LoVo (cell line): Measurements from ENCODE around the gene NEO1.

Source experiments
- DNase-seq: peaks from one replicate; pipeline ENCODE4 v3.0.0-alpha.2; 2016; ENCODE audit warnings: low spot score

NEO1 gene

DNA sequence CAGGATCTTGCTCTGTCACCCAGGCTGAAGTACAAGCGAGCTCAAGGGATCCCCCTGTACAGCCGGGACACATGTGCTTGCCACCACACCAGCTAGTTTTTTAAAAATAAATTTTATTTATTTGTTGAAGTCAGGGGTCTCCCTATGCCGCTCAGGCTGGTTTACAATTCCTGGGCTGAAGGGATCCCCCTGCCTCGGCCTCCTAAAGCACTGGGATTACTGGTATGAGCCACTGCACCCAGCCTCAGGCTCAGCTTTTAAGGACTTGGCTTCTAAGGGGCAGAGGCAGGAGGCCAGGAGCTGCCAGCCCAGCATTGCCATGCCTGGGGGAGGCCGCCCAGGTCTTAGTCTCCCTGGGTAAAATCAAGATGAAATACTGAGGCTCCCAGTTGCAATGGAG, 279.2 kb downstream of the NEO1 start:
- DNase-seq, result no peak

DNA sequence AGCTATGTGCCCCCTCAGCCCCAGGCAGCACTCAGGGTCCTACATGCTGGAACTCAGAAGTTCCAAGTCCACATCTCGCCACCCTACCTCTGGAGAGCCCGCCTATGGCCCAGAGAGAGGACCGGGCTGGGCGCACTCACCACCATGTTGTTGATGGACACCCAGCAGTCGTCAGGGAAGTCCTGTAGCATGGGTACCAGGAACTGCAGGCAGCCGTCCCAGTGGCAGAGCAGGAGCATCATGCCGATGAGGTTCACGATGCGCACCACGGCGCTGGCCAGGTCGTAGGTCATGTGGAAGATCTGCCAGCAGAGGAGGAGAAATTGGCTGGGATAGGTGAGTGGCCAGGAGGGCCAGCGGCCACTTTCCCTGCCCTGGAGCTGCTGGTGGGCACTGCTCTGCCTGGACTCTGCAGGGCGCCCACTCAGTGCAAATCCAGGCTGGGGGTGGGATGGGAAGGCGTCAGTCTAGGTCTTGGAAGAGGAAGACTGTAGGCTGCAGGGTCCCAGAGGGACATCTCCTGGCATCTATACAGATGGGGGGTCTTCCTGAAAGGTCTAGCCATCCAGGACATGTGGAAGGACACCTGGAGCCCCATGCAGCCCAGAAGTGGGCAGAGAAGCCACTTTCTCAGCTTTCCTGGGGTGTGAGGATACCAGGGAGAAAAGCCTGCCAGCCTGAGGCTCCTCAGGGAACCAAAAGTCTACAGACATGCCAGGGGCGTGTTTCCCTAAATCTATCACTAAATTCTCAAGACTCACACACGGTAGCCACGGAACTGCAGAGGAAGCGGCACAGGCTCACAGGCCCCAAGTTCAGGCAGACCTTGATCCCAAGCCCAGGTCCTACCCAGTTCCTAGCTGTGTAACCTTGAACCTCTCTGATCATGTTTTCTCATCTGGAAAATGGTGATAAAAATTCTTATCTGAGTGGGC, 280.0 kb downstream of the NEO1 start:
- DNase-seq, result no peak

DNA sequence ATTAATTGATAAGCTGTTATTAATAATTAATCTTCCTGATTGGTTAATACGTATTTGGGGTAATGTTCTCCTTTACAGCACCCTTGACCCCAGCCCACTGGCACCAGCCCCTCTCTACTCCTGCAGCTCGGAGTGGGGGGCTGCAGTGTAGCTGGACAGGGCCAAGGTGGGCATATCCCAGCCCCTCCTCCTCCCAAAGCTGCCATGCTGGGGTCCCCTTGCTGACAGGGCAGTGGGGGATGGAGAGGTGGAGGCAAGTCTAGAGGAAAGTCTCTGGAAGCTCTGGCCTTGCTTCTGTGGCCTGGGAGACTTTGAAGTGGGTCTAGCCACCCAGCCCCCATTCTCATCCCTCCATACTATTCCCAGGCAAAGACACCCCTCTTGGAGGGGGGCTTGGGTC, 280.7 kb downstream of the NEO1 start:
- DNase-seq, result no peak

DNA sequence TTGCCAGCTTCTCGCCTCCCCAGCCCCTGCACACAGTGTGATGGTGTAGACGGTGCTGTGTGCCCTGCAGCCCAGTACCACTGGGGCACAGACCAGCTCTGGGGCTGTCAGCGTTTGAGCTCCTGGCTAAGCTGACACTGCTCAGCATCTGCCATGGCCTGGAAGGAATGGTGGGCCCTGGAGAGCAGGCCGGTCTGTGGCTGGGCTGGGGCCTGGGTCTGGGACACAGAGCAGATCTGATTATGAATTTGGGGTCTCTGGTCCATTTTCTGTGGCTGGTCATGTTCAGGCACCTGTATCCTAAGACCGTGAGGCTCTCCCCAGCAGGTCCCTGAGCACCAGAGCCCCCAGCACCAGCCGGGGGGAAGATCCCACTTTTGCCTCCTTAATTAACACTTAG, 281.8 kb downstream of the NEO1 start:
- DNase-seq, result no peak

DNA sequence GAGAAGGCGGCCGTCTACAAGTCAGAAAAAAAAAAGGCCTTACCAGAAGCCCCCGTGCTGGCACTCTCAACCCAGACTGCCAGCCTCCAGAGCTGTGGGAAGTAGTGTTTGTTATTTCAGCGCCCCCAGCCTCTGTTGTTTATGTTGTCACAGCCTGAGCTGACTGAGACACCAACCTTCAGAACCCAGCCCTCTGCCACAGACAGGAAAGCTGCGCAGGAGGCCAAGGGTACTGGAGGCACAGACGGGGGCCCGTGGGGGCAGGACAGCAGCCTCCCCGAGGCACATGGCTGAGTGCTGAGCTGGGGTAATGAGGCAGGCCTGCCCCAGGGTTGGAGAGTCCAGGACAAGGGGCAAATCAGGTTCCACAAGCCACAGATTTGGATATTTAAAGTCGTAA, 282.8 kb downstream of the NEO1 start:
- no peak for DNase-seq

DNA sequence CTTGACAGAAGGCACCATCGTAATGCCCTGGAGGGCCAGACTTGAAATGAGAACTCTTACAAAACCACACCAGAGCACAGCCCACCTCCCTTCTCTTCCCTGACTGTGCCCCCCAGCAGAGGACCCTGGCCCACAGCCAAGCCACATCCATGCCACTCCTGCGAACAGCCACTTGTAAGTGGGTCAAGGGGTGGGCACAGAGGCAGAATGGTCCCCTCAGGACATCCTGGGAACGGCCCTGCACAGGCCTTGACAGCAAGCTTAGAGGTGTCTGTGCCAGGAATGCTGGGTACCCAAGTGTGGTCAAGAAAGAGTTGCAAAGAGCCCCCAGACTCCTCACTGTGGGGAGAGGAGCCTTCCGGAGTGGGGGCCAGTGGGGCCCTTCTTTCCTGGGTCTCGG, 283.2 kb downstream of the NEO1 start:
- DNase-seq, result no peak

DNA sequence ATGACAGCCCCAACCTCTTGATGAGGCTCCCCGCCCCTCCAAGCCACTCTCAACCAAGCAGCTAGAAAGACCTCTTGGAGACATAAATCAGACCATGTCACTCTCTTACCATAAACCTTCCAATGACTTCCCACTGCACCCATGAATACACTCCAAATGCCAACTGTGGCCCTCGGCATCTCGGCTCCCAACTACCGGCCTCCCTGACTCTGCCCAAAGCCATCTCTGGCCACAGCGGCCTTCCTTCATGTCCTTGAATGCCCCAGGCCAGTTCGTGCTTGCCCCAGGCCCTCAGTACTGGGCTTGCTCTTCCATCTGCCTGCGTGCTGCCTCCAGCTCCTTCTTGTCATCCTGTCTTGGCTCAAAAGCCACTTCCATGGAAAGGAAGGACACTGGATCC, 284.5 kb downstream of the NEO1 start:
- no peak for DNase-seq

DNA sequence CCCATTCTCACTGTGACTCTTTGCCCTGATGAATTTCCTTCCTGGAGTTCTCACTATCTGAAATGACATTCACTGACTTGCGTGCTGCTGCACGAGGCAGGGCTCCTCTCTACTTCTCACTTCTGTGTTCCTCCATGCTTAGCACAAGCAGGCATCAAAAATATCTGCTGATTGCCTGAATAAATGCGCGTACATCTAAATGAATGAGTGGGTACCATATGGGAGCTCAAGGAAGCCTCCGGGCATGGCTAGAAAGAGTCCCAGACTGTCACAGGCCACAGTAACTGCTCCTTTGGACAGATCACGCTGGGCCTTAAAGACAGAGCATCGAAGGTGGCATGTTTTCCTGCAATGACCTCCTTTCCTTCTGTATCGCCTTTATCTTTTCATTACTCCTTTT, 284.9 kb downstream of the NEO1 start:
- DNase-seq, result no peak

DNA sequence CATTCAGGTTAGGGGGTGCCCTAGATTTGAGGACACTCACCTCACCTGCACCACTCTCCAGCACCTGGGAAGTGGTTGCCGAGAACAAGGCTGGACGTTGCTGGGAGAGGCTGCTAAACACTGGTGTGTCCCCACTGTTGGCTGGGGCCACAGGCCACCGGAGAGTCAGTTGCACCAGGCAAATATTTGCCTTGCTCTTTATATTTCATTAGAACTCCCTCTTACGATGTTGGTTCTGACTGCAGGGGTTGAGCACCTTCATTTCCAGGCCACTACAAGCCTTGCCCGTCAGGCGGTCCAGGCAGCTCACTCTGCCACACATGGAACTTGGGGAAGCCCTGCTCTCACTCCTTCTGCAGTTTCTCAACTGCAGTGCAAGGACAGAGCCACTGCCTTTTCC, 285.8 kb downstream of the NEO1 start:
- no peak for DNase-seq

DNA sequence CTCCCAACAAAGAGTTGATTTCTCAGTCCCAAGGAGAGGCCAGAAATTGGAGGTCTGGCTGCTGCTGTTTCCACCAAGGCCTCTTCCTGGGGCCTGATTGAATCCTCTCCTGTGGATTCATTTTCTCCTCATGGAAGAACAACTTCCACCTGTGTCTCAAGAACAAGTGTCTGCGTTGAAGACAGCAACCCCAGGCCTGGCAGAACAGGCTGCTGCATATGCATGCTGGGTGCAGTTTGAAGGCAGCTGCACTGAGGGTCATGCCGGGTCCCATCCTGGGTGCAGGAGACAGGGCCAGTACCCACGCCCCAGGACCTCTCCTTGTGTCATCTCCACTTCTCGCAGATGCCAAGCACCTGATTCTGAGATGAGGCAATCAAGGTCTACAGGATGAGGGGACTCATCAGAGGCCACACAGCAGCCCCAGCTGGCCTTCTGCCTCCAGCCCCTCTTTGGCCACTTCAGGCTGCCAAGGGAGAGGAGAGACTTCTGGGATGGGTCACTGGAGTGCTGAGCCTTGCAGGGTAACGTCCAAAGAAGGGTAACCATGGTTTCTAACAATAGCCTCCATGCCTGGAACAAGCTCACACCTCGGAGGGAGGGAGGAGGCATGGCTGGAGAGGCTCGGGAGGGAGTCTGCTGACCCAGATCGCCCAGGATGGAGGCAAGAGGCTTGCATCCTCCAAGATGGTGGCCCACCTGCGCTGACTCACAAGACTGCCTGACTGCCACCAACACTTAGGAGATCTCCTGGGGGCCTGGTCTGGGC, 286.5 kb downstream of the NEO1 start:
- DNase-seq, result no peak

DNA sequence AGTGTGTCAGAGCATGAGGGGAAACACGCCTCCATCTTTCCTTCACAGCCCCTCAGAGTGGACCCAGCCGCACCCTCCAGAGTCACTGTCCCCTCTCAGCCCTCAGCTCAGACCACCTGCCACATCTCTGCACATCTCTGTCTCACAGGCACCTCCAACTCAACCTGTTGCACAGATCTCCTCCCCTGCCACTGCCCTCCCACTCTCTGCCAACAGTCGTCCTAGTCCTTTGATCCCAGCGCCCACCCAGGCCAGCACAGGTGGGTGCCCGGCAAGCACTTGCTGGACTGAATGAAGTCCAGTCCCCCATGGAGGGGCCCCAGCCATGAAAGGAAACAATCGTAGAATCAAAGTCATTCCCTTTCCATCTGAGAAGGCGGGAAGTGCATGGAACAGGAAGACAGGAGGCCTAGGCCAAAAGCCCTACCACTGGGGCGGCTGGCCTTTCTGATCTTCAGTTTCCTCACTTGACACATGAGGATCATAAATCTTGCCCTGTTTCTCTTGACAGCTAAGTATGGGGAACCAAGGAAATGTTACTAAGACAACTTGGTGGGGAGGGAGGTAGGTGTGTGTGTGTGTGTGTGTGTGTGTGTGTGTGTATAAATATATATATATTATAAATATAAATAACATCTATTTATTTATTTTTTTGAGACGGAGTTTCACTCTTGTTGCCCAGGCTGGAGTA, 288.4 kb downstream of the NEO1 start:
- DNase-seq, result no peak

DNA sequence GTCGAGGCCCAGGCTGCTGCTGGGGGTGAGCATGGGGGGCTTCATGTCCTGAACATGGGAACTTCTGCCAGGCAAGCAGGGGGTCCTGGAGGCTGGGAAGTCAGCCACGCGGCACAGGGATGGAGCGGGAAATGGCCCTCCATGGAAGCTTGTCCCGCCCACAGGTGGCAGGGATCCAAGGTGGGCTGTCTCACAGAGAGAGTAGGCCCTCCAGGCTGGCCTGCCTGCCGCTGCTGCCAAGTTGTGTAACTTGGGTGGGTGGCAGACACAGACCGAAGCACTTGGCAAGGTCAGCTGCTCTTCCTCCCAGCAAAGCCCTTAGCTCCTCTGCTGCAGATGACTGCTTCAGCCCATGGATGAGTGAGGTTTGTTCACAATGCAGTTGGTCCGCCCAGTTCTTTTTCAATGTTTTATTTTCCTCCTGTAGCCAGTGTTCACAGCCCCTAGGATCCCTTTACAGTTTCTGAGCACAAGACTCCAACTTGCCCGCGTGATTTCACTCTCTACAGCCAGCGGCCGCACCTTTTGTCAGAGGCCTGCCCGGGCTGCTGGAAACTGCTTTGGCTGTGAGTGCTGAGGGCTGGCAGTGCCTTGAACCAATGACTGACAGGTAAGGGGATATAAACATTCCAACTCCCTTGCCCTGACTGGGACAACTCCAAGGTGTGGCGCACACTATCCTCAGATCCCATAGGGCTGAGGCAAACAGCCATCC, 289.8 kb downstream of the NEO1 start:
- no peak for DNase-seq

DNA sequence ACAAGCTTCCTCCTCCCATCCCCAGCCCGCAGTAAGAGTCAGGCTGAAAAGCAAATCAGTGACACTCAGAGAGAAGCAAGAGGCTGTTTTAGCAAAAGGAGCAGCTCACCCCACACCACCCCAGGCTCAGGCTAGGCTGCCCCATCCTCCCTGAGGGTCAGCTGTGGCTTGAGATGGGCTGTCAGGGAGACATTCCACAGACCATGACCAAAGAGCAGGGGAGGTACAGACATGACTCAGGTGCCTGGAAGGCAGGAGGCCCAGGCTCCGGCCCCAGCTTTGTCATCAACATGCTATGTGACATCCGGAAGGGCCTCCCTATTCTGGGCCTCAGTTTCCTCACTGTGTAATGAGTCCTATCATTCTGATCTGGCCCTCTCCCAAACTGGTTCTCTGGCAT, 291.8 kb downstream of the NEO1 start:
- no peak for DNase-seq

DNA sequence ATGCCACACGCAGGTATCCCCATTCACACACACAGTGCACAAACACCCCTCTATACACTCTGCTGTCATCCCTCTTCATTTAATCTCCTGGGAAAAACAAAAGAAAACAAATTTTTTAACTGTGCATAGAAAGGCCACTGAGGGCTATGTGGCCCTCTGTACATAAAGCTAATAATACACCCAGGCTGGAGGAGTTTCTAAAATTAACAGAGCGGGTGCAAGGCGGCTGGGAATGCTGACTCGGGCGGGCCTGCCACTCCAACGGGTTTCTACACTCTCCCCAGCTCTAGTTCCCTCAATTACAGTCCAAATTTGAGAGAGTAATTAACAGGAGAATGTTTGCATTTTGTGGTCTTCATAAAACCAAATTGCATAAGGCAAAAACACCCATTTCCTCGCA, 293.4 kb downstream of the NEO1 start:
- DNase-seq, result no peak

DNA sequence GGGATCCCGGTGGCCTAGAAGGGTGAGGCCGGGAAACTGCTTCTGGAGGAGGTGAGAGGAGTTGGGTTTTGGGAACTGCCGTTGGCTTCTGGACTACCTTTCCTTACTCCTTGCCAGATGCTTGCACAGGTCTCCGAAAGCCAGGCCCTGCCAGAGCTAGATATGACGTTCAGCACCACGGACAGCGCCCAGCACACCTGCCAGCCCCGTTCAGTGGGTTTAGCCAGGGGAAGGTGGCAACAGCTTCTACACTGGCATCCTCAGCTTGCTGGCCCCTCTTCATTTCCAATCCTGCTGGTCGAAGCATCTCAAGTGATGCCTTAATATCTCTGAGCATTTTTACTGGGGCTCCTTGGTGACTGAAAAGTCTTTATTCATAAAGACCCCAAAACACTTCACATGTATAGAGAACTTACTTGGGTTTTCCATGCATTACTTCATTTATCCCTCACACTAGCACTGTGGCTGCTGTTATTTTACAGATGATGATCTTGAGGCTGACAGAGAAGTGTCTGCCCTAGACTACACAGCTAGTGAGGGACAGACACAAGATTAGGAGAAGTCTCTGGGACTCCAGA, 294.6 kb downstream of the NEO1 start:
- DNase-seq, result peak; percentile 81

DNA sequence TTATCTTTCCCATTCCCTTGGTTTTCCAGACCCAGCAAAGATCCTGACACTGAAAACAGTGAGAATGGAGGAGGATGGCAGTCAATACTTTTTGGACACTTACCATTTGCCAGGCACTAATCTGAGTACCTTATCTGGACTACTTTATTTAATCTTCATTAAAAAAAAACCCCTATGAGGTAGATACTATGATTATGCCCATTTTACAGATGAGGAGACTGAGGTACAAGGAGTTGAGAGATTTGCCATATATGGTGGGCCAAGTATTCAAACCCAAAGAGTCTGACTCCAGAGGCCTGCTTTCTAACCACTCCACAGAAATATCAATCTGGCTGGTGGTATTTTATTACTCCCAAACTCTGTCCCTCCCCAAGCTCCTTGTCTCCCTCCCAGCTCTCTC, 296.9 kb downstream of the NEO1 start:
- DNase-seq, result no peak

DNA sequence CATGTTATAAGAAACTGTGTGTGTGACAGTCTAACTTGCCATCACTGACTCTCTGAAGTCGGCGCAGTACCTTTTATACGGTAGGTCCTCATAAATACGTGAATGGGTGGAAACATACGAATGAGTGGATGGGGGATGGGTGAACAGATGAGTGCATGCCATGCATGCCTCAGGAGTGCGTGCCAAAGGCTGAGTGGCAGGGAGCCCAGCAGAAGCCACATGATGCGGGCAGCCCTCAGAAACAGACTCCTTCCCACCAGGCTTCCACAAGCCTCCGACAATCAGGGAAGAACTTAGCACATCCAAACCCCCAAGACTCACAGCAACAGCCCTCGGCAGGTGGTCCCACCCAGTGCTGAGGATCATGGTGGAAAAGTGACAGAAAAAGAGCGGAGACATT, 299.8 kb downstream of the NEO1 start:
- DNase-seq, result no peak

DNA sequence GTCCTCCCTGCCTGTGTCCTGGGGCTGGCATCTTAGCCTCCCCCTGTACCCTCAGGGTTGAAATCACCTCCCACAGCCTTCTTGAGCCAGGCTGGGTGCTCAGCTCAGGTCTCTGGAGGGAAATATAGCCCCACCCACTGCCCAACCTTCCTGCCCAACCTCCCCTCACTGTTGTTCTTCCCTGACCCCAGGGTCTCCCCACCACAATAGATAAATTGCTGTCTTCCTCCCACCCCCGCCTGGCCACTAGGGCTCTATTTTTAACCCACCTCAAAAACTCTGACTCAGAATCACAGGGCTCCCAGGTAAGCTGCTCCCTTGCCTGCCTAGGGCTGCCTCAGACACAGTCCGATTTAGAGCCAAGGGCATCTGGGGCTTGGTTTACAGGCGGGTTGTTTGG, 301.5 kb downstream of the NEO1 start:
- DNase-seq, result no peak

DNA sequence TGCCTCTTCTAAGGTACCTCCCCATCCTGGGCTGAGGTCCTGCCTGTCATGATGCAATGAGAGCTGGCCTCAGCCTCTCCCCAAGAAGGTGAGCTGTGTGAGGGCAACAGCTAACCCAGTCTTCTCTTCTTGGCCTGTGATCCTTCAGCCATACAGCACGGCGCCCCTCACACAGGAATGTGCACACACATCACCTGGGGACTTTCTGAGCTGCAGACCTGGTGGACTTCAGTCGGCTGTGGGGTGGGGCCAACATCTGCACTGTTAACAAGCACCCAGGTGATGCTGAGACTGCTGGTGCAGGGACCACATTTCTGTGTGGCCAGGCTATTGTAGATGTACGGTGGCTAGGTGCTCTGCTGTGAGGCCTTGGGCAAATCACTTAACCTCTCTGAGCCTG, 302.0 kb downstream of the NEO1 start:
- DNase-seq, result no peak
